Stimulated activated CD4-positive, alpha-beta T cell treated with anti-CD3 and anti-CD28 coated beads, Interleukin-12 subunit alpha, Interleukin-12 subunit beta, amount 100 ng/mL, for 48 hours (primary cell): Measurements from ENCODE around the gene MOB1B.
A peak's percentile ranks its signal among the peaks of the same experiment; 100 is the strongest.
"Not testable (repeated sequence)": the region's sequence is repeated elsewhere in the genome, so short reads cannot be mapped to it uniquely, and the experiment has no call there.

ENCODE experiments used
- DNase-seq, 3 donors: peaks; one replicate each; pipeline ENCODE4 v3.0.0-alpha.2; 2020; ENCODE audit warnings: low read depth in 2 of 3, low spot score in 1 of 3

MOB1B gene

DNA sequence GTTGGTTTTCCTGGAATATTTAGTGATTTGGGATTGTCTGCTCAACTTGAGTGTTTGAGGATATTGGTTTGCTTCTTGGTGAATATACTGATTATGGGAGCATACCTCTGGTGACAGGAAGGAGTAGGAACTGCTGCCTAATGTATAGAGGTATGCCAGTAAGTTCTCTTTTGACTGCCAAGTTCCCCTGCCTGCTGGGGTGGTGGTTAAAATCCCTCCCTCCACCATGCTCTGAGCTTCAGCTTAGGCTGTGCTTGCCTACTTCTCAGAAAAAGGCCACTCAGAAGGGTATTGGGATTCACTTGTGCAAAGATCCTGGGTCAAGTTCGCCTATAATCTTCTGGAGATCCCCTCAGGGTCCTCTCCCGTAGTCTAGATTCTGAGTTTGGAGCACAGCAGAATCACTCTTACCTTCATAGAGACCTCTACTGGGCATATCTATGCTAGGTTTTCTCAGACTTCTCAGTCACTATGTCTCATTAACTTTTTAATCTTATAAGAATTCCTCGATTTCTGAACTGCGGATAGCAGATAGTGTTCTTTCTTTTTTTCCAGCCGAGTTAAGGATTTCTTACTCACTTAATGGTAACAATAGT is 46.6 kb downstream of the MOB1B start:
- no peak for DNase-seq

DNA sequence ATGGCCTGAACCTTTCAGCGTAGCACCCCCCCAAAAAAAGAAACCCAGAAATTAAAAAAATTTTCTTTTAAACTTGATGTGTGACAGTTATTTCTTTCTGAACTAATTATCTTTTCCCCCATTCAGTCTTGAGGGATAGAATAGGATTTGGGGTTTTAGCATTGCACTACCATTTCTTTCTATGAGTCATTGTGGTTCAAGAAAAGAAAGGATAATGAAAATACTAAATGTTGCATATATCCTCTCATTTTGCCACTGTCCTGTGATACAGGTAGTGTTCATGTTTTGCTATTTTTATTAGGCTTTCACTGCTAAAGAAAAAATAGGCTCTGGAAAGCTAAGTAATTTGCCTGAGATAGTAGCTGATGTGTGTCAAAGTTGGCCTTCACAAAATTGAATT is 51.9 kb downstream of the MOB1B start:
- DNase-seq = no peak

DNA sequence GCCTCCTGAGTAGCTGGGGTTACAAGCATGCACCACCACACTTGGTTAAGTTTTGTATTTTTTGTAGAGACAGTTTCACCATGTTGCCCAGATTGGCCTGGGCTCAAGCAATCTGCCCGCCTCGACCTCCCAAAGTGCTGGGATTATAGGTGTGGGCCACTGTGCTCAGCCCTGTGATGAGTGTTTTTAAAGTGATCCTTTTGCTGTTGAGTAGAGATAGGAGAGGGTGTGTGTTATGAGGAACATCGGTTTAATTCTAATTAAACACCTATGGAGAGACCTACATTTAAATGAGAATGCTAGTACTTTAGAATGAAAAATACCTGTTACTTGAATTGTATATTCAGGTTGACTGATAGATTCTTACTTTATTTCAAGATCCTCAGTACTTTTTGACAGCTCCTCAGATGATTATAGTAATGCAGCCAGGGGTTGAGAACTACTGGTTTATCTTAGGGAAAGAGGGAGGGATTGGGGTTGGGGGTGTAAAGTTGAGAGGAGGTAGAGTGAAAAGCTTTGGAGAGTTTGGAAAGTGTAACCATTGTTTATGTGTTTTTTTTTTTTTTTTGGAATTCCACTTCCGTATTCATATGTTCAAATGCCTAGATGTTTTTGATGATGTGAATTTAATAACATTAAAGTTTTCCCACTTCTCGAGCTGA is 54.5 kb downstream of the MOB1B start:
- no peak for DNase-seq

DNA sequence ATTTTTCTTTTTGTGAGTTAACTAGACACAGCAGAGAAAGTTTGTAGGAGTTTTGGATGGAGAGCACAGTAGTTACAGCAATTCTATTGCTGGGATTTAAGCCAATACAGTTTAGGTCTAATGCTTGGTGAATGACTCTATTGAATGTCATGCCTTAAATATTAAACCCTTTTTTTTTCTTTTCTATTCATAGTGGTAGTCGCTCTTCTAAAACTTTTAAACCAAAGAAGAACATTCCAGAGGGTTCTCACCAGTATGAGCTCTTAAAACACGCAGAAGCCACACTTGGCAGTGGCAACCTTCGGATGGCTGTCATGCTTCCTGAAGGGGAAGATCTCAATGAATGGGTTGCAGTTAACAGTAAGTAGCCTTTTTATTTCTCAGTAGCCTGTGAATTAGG is 56.5 kb downstream of the MOB1B start:
- no peak for DNase-seq

DNA sequence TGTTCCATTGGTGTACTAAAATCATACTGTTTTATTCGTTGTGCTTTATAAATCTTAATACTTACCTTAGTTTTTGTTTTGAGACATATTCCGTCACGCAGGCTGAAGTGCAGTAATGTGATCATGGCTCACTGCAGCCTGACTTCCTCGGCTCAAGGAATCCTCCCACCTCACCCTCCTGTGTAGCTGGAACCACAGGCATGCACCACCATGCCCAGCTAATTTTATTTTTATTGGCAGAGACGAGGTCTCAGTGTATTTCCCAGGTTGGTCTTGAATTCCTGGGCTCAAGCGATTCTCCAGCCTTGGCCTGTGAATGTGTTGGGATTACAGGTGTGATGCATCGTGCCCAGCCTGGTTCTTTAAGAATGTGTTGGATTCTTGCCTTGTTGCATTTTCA is 66.9 kb downstream of the MOB1B start:
- DNase-seq = no peak

DNA sequence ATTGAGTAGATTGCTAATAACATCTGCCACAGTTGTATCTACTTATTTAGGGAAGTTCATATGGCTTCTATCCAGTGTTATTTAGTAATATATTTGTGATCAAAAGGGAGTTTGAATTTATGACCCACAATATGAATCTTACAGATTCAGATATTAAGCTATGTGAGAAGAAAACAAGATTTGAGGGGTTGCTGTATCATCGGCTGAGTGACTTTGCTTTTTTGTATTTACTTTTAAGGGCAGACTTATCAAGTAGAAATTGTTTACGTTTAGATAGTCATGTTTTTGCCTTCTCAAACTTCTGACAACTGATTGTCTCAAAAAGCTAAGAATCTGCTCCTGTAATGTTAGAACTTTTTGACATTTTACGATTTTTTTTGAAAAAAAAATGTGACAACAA is 74.1 kb downstream of the MOB1B start:
- DNase-seq = no peak

DNA sequence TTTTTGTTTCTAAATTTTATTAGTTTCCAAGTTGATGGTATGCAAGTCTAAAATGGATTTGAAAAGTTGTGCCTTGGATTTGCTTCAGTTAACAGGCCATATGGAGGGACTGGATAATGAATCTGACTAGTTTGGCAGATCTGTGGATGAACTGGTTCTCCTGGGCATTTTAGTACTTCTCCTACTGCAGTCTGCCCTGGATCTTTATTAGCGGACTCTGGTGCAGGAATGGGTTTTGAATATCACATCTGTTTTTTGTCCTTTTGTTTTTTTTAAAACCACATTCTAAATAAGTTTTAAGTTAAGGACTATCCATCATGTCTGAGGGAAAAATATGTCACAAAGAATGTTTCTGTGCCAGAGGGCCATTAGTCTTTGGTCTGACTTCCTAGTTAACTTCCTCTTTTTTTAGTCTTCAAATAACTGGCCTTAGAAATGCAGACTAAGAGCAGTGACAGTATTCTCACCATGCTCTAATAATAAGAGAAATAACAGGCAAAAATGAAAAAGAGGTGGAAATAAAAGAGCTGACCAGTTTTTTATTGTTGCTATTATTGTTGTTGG is 77.4 kb downstream of the MOB1B start:
- no peak for DNase-seq

DNA sequence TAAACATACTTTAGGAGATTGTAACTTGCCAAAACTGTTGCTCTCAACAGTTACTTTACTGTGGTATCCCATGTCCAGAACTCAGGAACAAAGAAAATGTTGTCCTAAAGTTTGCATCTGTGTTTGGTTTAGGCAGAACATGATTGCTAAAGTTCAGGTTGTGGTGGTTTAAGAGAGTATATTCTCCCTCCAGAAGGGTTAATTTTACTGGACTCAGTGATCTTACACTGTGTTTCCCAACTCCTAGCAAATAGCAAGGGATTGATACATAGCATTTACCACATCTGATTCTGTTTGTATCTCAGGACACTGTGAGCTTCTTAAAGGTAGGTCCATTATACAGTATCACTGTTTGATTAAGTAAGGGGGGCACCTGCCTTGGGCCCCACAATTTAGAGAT is 78.0 kb downstream of the MOB1B start:
- DNase-seq = no peak

DNA sequence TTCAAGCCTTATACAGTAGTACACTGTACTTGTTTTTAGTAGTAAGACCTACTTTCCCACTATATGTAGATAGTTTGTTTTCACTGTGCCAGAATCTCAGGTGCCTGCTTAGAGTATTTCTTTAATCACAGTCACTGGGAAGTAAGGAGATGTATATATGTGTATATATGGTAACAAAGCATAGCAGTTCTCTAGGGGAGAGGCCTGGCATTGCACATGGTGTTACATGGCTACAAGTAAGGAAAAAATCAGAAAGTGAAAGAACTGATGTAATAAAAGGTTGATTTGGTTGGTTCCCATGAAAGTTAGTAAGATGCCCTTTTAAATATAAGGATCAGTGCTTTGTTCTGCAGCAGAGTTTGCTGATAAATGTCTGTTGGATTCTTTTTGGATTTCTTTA is 81.9 kb downstream of the MOB1B start:
- DNase-seq = no peak

DNA sequence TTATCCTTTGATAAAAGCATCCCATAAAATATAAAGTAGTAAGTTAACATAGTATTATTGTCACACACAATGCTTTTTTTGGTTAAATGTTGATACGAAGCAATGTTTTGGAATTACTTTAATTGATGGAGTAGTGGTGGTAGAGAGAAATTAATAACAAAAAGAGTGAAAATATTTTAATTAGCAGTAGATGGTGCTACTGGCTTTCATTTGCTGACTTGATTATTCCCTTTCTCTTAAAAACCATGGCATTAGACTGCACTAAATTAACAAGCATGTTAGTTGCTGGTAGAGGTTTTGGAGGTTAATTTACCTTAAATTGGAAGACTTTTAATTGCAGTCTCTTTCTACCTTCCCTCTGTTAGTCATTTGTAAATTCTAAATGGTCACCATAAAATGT is 82.4 kb downstream of the MOB1B start:
- no peak for DNase-seq

DNA sequence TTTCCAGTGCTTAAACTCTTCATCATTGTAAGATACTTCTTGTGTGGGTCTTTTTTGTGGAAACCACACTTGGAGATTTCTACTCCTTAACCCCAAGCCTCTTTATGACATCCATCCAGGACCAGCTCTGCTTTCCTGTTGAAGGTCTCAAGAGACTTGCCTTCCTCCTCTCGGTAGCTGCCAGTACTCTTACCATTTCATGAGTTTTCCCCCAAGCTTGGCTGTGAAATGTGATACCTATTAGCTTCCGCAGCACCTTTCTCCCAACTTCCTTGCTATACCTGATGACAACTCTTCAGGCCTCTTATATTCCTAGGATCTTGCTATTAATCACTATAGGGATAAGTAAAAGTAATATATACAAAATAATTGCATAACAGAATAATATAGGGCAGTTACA is 89.4 kb downstream of the MOB1B start:
- DNase-seq = no peak

DNA sequence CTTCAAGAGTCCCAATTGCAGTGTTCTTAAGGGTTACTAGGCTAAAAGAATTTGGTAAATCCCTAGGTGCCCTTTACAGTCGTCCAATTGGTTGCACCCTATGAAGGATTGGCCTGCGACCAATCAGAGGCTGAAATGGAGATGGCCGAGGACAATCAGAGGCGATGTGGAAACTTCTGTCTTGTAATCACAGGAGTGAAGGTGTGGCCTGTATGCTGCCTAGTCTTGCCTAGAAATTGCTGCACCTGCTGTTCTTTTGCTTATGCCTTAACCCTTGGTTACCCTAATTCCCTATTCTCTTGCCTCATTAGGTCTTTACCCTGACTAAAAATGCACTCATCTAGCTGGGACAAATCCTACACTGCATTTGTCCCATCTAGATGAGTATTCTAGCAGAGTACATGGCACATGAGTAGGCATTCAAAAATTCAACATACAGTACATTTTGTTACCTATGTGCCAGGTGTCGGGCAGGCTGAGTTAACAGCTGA is 90.3 kb downstream of the MOB1B start:
- no peak for DNase-seq

DNA sequence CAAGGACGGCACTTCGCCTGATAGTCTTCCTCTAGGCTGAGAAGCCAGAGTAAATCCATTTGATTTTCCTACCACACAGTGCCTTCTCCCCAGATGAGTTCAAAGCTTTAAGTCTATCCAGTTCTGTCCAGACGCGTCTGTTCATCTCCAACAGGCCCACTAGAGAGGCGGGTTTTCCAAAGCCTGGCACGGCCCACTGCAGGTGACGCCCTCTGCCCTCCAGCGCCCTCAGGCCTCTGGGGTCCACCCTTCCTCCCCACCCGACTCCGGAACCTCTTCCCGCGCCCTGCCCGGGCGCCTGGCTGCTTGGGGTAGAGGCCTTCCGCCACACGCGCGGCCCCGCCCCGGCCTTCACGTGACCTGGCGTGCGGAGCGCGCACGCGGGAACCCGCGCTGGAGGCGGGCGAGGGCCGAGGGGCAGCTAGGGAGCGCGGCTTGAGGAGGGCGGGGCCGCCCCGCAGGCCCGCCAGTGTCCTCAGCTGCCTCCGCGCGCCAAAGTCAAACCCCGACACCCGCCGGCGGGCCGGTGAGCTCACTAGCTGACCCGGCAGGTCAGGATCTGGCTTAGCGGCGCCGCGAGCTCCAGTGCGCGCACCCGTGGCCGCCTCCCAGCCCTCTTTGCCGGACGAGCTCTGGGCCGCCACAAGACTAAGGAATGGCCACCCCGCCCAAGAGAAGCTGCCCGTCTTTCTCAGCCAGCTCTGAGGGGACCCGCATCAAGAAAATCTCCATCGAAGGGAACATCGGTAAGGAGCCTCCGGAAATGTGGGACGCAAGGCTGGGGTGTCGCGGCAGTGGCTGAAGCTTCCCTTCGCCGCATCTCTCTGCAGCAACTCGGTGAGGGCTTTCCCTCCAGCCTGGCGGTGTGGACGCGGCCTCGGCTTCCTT is 91.3 kb downstream of the MOB1B start, which contains the start of gene DCK:
Gene DCK, plus strand, starts transcription at position 469 of the 888 bp plus-strand sequence. Its CDS starts 187 bp downstream, at position 656.
- peak; percentile 71 to 83 (median 74) for DNase-seq

DNA sequence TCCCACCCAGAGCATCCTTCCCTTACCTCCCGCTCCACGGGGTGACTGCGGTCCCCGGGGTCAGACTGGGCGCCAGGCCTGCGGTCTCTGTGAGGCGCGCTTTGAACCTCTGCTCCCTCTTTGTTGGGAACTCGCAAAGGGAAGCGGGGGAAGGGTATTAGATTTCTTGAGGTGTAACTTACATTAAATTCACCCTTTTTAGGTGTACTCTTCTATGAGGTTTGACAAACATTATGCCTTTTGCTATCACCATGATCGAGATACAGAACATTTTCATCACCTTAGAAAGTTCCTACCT is 91.8 kb downstream of the MOB1B start:
- no peak for DNase-seq

DNA sequence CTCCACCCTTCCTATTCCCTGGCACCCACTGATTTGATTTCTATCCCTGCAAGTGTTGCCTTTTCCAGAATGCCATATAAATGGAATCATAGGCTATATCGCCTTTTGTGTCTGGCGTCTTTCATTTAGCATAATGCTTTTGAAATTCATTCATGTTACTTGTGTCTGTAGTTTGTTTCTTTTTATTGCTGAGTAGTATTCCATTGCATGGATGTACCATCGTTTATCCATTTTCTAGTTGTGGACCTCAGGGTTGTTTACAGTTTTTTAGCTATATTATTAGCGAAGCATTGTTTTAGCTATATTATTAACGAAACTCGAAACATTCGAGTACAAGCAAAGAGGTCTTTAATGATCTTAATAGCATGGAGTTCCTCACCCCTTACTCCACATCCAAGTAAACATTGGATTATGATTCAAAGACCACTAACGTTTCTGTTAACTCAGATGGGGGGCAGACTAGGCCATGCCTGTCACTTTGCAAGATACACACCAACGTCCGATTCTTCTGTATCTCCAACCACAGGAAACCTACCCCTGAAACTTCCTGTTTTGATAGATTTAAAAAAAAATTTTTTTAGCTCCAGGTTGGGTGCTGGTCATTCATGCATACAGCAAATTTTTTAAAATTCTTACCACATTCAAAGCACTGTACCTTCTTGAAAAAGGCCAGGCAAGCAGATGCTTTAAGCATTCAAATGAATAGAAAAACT is 92.4 kb downstream of the MOB1B start:
- no peak for DNase-seq

DNA sequence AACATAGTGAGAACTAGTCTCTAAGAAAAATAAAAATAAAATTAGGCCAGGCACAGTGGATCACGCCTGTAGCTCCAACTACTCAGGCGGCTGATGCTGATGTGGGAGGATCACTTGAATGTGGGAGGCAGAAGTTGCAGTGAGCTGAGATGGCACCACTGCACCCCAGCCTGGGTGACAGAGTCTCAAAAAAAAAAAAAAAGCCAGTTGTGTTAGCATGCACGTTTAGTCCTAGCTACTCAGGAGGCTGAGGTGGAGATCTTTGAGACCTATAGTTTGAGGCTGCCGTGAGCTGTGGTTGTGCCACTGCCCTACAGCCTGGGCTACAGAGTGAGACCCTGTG is 93.8 kb downstream of the MOB1B start:
- DNase-seq = no peak

DNA sequence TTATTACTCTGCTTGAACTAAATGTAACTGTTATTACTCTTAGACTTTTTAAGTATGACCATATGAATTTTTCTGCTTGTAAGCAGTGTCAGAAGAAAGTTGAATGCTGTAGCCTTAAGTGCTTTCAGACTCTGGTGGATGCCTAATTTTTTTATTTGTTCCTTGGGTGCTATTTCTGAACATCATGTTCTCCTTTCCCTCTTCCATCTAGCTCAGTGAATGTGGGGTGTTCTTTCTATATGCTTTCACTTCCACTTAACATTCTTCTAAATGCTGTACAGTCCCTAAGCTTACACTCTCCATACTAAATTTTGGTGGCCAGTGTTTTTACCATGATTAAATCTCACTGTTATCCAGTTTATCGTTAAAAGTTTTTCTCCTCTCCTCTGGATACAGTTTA is 94.9 kb downstream of the MOB1B start:
- DNase-seq = no peak

DNA sequence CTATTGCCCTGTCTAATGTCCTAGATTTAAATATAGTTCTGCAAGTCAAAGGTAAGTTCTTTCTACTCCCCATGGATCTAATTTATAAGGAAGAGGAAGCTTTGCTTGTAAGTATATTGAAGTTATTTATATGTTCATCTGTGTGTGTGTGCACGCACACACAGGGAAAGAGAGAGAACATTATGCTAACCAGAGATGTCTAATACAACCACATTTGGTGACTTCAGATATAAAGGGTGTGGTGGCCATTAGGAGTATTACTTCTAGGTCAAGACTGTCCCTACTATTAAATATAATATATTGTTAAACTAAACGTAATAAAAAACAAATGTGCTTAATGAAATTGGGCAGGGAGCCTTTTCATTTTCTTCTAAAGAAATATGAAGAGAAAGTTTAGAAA is 95.4 kb downstream of the MOB1B start:
- no peak for DNase-seq

DNA sequence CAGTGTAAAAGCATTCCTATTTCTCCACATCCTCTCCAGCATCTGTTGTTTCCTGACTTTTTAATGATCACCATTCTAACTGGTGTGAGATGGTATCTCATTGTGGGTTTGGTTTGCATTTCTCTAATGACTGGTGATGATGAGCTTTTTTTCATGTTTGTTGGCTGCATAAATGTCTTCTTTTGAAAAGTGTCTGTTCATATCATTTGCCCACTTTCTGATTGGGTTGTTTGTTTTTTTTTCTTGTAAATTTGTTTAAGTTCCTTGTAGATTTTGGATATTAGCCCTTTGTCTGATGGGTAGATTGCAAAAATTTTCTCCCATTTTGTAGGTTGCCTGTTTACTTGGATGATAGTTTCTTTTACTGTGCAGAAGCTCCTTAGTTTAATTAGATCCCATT is 97.5 kb downstream of the MOB1B start:
- not testable (repeated sequence) for DNase-seq

DNA sequence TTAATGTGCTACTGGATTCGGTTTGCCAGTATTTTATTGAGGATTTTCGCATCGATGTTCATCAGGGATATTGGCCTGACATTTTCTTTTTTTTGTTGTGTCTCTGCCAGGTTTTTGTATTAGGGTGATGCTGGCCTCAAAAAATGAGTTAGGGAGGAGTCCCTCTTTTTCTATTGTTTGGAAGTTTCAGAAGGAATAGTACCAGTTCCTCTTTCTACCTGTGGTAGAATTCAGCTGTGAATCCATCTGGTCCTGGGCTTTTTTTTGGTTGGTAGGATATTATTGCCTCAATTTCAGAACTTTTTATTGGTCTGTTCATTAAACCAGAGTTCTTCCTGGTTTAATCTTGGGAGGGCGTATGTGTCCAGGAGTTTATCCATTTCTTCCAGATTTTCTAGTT is 99.2 kb downstream of the MOB1B start:
- DNase-seq = not testable (repeated sequence)

DNA sequence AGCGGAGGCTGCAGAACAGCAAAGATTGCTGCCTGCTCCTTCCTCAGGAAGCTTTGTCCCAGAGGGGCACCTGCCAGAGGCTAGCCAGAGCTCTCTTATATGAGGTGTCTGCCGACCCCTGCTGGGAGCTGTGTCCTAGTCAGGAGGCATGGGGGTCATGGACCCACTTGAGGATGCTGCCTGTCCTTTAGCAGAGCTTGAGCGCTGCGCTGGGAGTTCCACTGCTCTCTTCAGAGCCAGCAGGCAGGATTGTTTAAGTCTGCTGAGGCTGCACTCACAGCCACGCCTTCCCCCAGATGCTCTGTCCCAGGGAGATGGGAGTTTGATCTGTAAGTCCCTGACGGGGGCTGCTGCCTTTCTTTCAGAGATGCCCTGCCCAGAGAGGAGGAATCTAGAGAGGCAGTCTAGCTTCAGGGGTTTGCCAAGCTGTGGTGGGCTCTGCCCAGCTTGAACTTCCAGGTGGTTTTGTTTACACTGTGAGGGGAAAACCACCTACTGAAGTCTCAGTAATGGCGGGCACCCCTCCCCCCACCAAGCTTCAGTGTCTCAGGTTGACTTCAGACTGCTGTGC is 102.2 kb downstream of the MOB1B start:
- DNase-seq = peak in 1 of 3 donors; percentile 28
